WERI-Rb-1 (cell line): ENCODE results near the gene DBET.
"Not testable (repeated sequence)": the region's sequence is repeated elsewhere in the genome, so short reads cannot be mapped to it uniquely, and the experiment has no call there.

Source experiments
- DNase-seq: peaks from one replicate; pipeline ENCODE4 v3.0.0-alpha.2; 2020
- H3K27ac ChIP-seq: fragments of 250-450 bp; sonication (Bioruptor Pico); 2 replicates; pipeline ENCODE4 v1.5.1; 2020; ENCODE audit warnings: mild to moderate bottlenecking, moderate library complexity
- H3K27me3 ChIP-seq: fragments of 250-450 bp; sonication (Bioruptor Pico); 2 replicates; pipeline ENCODE4 v1.5.1; 2021; ENCODE audit warnings: mild to moderate bottlenecking, low read depth, moderate library complexity; ENCODE audit not compliant: insufficient read depth, severe bottlenecking
- H3K36me3 ChIP-seq: fragments of 250-450 bp; sonication (Bioruptor Pico); 2 replicates; pipeline ENCODE4 v1.5.1; 2020; ENCODE audit warnings: mild to moderate bottlenecking, moderate library complexity
- H3K4me3 ChIP-seq: 2 replicates; pipeline ENCODE4 v1.5.1; 2011; ENCODE audit warnings: low read depth, mild to moderate bottlenecking, control low read depth, low read length
- H3K9me3 ChIP-seq: fragments of 250-450 bp; sonication (Bioruptor Pico); 2 replicates; pipeline ENCODE4 v1.5.1; 2021; ENCODE audit warnings: mild to moderate bottlenecking, moderate library complexity; ENCODE audit not compliant: severe bottlenecking
- CTCF ChIP-seq: IDR thresholded peaks from 2 replicates; pipeline ENCODE4 v1.5.1; 2011; ENCODE audit warnings: low read depth, mild to moderate bottlenecking, control low read depth, inconsistent platforms, low read length

The DBET gene

GRCh38 chr4:190018201-190018920 lies 45.9 kb upstream of the DBET start:
- Histone ChIP-seq H3K27ac (no peak overlapping the region), H3K27me3 (peaks cover 78% of the 10 kb centered on the region), H3K4me3 (no peak overlapping the region), H3K9me3 (peaks cover 58% of the 10 kb centered on the region), H3K36me3 (no peaks in the 10 kb centered on the region)
- no peak for DNase-seq
- no peak for TF ChIP-seq CTCF

- no peaks in the 10 kb centered on the region for H3K36me3 ChIP-seq
- H3K27me3 ChIP-seq = peaks cover 72% of the 10 kb centered on the region
- no peak overlapping the region for H3K4me3 ChIP-seq
- TF ChIP-seq CTCF = no peak
- H3K9me3 ChIP-seq = peaks cover 58% of the 10 kb centered on the region
- no peak for DNase-seq
- no peak overlapping the region for H3K27ac ChIP-seq
These were observed 45.1 kb upstream of the DBET start for GRCh38 chr4:190019023-190019858.

- DNase-seq, H3K4me3 ChIP-seq: not testable (repeated sequence)
- H3K27me3 ChIP-seq = peaks cover 65% of the 10 kb centered on the region
These were observed 44.3 kb upstream of the DBET start for GRCh38 chr4:190019859-190020463.

GRCh38 chr4:190020790-190021717 lies 43.2 kb upstream of the DBET start:
- H3K9me3 ChIP-seq = peaks cover 43% of the 10 kb centered on the region
- TF ChIP-seq CTCF = no peak
- no peak overlapping the region for H3K4me3 ChIP-seq
- peak; percentile 66 for DNase-seq
- no peak overlapping the region for H3K27ac ChIP-seq
- peaks cover 54% of the 10 kb centered on the region for H3K27me3 ChIP-seq
- no peaks in the 10 kb centered on the region for H3K36me3 ChIP-seq

More at GRCh38 chr4:190019859-190020463, 44.3 kb upstream of the DBET start:
- not testable (repeated sequence) for H3K36me3 ChIP-seq, H3K27ac ChIP-seq
- H3K9me3 ChIP-seq = peaks cover 54% of the 10 kb centered on the region

GRCh38 chr4:190021973-190022372 lies 42.3 kb upstream of the DBET start:
- peaks cover 34% of the 10 kb centered on the region for H3K9me3 ChIP-seq
- not testable (repeated sequence) for H3K27ac ChIP-seq

GRCh38 chr4:190022614-190023281 lies 41.6 kb upstream of the DBET start:
- DNase-seq, H3K27ac ChIP-seq, H3K36me3 ChIP-seq, H3K4me3 ChIP-seq: not testable (repeated sequence)
- Histone ChIP-seq H3K27me3 (peaks cover 37% of the 10 kb centered on the region), H3K9me3 (peaks cover 26% of the 10 kb centered on the region)

More at GRCh38 chr4:190021973-190022372, 42.3 kb upstream of the DBET start:
- not testable (repeated sequence) for H3K4me3 ChIP-seq, H3K36me3 ChIP-seq, DNase-seq
- H3K27me3 ChIP-seq = peaks cover 44% of the 10 kb centered on the region

GRCh38 chr4:190027156-190027555 lies 37.1 kb upstream of the DBET start, which contains the start of gene FRG2:
TSS of gene FRG2 (minus strand) at chr4:190027256. CDS start at chr4:190027204, 52 bp downstream.
- H3K27me3 ChIP-seq, DNase-seq, H3K4me3 ChIP-seq, H3K27ac ChIP-seq, H3K36me3 ChIP-seq, H3K9me3 ChIP-seq: not testable (repeated sequence)

- not testable (repeated sequence) for H3K4me3 ChIP-seq, DNase-seq, H3K27ac ChIP-seq, H3K36me3 ChIP-seq, H3K9me3 ChIP-seq, H3K27me3 ChIP-seq
These were observed 33.0 kb upstream of the DBET start for GRCh38 chr4:190031264-190031663.

- H3K36me3 ChIP-seq, H3K27ac ChIP-seq, H3K9me3 ChIP-seq, H3K27me3 ChIP-seq: not testable (repeated sequence)
- H3K4me3 ChIP-seq = peak overlapping the region; percentile 33
- peak; percentile 50 for DNase-seq
These were observed 26.5 kb upstream of the DBET start for GRCh38 chr4:190037704-190038388.
